Esophagus squamous epithelium (tissue), 4 donors: ENCODE measurements around the gene CCDC81.

Source experiments
- CTCF ChIP-seq, 6 experiments: fragments of 450-650 bp in 4 of 6; fragments of 200-600 bp in 2 of 6; sonication (generic) in 2 of 6; IDR thresholded peaks; one replicate each; pipeline ENCODE4 v1.5.1; 2016 to 2019; ENCODE audit warnings: antibody characterized with exemption in 6 of 6, mild to moderate bottlenecking in 4 of 6, moderate library complexity in 4 of 6
- POLR2A ChIP-seq, 4 donors: fragments of 450-650 bp; IDR thresholded peaks; one replicate each; pipeline ENCODE4 v1.6.1; 2017; ENCODE audit warnings: antibody characterized with exemption in 4 of 4, mild to moderate bottlenecking in 4 of 4, moderate library complexity in 3 of 4

DNA sequence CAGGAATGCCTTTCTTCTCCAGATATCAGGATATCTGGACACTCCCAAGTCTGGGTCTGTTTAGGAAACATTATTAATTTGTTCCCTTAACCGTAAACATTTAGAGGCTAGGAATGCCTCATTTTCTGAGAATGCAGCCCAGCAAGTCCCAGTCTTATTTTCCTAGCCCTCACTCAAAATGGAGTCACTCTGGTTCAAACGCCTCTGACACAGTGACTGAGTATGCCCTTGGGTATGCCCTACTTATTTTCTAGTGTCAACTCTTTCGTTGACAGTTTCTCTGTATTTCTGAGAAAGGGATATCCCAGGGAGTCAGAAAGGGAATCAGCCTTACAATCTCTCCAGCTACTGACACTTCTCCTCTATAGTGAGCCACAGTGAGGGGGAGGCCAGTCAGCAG lies 16.0 kb upstream of the CCDC81 start:
- TF ChIP-seq POLR2A (IDR thresholded peaks at IDR 0.05), result no peak
- TF ChIP-seq CTCF (IDR thresholded peaks at IDR 0.05), result no peak
